GM19035 (cell line): ENCODE results near the gene MICB.
"Not testable (repeated sequence)": the region's sequence is repeated elsewhere in the genome, so short reads cannot be mapped to it uniquely, and the experiment has no call there.

Experiments
- ATAC-seq: cut with Tn5 transposase; IDR thresholded peaks from one replicate; pipeline ENCODE4 v1.9.1; 2021; ENCODE audit not compliant: unreplicated experiment

MICB gene

DNA sequence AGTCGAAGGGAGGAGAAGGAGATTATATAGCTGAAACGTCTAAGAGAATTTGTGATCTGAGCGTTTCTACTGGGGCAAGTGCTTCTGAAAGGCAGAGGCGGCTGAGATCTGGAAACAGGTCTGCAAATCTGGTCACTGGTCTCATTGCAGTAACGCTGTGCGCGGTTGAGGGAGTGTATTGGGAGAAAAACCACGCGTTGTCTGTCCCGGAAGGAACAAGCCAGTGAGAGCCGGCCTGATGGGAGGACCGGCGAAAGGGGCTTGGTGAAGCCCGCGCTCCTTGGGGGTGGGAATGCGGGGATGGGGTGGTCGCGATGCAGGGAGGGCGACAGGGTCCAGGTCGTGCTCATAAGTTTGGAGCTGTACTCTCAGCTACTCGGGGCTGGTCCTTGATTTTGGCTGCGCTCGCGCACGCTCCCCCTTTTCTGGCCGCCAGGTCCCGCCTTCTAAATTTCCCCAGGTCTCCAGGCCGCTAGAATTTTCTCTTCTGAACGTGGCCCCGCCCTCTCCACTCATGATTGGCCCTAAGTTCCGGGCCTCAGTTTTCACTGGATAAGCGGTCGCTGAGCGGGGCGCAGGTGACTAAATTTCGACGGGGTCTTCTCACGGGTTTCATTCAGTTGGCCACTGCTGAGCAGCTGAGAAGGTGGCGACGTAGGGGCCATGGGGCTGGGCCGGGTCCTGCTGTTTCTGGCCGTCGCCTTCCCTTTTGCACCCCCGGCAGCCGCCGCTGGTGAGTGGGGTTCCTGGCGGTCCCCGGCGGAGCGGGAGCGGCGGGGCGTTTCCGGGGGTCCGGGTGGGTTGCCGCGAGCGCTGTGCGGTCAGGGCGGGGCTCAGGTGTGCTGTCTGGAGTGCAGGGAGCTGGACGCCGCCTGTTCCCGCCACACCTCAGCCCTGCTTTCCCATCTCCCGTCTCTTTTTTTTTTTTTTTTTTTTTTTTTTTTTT is at the start of gene MICB:
Gene MICB (plus strand): TSS at position 615 of the 946 bp plus-strand sequence. CDS start 49 bp downstream, at position 664.
- peak; percentile 49 for ATAC-seq

GRCh38 chr6:31450751-31451150 is 47.2 kb upstream of the MICB start:
- no peak for ATAC-seq

DNA sequence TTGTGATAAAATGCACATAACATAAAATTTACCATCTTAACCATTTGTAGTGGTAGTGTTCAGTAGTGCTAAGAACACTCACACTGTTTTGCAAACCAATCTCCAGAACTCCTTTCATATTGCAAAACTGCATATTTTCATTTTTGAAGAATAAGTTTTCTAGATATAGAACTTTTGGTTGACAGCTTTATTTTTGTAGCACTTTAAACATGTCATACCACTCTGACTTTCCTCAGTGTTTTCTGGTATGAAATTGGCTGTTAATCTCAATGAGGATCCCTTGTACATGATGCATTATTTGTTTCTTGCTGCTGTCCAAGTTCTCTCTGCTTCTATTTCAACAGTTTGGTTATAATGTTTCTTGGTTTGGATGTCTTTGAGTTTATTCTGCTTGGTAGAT is 45.1 kb upstream of the MICB start:
- ATAC-seq, result no peak

DNA sequence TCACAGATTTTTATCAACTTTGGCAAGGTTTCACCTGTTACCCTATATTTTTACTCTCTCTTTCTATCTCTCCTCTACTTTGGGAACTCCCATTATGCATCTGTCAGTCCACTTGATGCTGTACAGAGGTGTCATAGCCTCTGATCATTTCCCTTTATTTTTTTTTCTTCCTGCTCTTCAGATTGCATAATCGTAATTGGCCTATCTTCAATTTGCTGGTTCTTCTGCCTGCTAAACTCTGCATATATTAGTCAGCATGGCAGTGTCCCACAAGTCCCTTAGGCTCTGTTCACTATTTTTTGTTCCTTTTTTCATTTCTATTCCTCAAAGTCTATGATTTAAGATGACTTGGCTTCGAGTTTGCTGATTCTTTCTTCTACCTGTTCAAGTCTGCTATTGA is 44.7 kb upstream of the MICB start:
- no peak for ATAC-seq

GRCh38 chr6:31459864-31460263 is 38.1 kb upstream of the MICB start:
- not testable (repeated sequence) for ATAC-seq

DNA sequence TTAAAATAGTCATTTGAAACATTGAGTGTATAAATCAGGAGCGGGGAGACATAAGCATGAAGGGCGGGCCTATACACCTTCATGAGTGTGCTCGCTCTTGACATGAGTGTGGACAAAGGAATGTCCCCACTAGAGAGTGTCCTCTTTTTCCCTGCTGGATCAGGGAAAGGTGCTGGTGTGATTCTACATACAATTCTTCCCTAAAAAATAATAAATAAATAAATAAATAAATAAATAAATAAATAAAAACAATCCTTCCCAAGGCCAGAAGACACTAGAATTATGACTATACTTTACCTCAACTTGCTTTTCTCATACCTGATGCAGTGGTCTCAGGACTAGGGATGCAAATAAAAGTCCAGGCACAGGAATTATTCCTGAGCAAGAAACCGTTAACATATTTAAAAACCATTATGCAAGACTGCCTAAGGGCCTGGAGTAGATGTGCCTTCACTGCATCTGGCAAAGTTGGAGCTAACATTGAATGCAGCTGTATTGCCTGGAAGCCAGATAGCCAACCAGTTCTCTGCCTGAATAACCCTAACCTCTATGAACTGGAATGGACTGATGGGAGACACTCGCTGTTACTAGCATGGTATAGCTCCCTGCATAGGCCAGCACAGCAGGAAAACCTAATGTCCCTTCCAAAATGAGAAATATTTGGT is 37.5 kb upstream of the MICB start:
- no peak for ATAC-seq

DNA sequence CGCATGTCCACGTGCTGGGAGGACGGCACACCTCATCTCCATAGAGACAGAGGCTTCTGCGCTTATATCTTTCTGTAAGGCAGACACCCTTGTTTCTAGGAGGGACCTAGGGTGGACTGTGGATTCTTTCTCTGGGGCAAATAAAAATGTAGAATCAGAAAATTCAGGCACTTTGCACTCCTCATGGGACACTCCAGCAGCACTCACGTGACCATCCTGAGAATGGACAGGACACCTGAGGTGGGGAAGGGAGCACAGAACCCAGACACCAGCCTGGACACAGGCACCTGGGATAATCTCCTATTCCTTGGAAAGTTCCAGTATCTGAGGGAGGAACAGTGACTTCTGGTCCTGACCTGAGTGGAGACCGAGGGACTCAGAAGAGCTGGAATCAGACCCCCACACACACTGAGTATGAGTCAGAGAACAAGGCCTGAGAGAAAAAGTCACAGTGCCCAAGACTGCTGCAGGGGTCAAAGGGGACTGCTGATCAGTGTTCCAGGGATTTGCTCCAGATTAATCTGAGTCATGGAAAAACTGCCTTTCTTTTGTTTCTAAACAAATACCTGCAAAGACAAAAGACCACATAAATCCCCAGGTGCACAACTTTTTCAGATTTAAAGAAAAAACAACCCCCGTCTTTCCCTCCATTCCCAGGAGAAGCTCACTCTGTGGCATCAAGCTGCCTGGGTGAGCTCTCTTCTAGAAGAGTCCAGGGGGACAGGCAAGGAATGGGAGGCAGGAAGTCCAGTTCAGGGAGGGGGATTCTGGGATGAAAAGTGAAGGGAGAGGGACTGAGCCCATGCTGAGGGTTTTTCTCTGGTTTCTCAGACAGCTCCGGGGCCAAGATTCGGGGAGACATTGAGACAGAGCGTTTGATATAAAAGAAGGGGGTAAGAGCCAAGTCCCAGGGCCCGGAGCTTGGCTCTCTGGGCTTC is 35.6 kb upstream of the MICB start:
- peak; percentile 2 for ATAC-seq

- peak; percentile 92 for ATAC-seq
Measured at GRCh38 chr6:31462964-31463870, 34.7 kb upstream of the MICB start.

DNA sequence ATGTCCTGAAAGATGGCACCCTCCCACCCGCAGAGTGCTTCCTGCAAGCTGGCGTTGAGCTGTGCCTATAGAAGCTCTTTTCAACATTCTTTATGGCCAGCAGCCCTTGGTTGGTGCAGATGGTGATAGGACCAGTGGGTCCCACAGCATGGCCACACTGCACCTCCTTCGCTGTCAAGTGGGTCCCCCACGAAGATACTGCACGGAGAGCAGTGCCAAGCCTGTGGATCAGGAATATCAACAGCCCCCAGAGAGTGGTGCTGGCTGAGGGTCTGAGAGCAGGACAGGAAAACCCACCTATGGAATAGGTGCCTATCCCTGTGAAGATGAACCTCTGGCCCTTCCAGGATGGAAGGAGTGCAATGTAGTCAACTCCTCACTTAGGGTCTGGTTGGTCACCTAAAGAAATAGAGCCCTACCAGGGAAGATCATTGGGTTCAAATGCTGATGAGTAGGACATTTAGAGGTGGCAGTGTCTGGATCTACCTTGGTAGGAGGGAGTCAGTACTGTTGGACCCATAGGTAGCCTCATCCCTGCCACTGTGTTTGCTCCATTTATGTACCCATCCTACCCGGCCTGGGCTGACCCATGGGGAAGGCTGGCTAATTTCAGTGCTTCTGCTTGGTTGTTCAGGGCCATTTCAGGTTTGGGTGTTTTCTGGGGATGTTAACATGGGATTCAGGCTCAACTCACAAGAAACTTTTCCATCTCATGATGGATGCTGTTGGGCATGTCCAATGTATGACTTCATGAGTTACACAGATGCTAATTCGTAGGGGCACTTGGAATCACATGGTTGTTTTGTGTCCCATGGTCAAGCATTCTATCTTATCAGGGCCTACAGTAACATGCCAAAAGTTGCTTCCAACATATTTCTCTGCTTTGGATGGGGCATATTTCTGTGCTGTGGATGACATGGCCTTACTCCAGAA is 33.4 kb upstream of the MICB start:
- no peak for ATAC-seq

GRCh38 chr6:31465185-31465536 is 32.8 kb upstream of the MICB start:
- no peak for ATAC-seq

- no peak for ATAC-seq
Measured at GRCh38 chr6:31465718-31466117, 32.2 kb upstream of the MICB start.

GRCh38 chr6:31466466-31466865 is 31.5 kb upstream of the MICB start:
- no peak for ATAC-seq

DNA sequence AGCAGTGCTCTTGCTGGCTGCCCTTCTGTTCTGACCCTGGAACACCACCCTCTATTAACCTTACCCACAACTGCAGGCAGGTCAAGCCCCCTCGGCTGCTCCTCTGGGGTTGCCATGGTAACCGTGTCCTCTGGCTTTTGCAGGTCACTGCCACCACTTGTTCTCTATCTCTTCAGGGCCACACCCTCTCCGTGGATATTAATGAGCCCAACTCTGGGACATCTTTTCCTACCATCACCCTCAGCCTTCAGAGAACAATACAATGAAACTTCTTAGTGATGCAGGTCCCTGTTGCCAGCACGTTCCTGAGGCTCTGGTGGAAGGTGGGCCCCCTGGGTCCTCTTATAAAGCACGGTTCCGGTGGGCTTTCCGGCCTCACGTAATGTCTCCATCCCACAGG is 30.8 kb upstream of the MICB start:
- ATAC-seq, result no peak

GRCh38 chr6:31468311-31468710 is 29.6 kb upstream of the MICB start:
- ATAC-seq, result no peak

DNA sequence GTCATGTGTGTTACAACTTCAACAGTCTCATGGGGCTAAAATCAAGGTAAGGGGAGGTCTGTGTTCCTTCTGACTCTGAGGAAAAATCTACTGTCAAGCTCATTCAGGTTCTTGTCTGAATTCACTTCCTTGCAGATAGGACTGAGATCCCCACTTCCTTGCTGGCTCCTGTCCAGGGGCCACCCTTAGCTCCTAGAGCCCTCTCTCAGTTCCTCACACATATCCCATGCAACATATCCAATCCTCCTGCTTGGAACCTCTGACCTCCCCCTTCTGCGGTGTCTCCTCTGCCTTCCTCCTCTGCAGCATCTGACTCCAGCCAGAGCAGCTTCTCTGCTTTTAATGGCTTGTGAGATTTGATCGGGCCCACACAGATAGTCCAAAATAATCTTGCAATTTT is 27.1 kb upstream of the MICB start:
- no peak for ATAC-seq

- no peak for ATAC-seq
Measured at GRCh38 chr6:31471711-31472110, 26.2 kb upstream of the MICB start.

- ATAC-seq, result no peak
Measured at GRCh38 chr6:31472259-31472658, 25.7 kb upstream of the MICB start.

GRCh38 chr6:31473244-31473643 is 24.7 kb upstream of the MICB start:
- ATAC-seq, result no peak
